NCI-H510A treated with DMSO at 0.1 percent for 48 hours (cell line): ENCODE measurements around the gene BBS9.

Experiments used
- DNase-seq: peaks from one replicate; lab custom pipeline; 2025; lab: John Stamatoyannopoulos, UW

Gene BBS9

GRCh38 chr7:33649476-33650441, 520.4 kb downstream of the BBS9 start:
- no peak for DNase-seq

- DNase-seq: no peak
Measured at GRCh38 chr7:33650828-33651227, 521.5 kb downstream of the BBS9 start.

- peak; percentile 32 for DNase-seq
Measured at GRCh38 chr7:33651998-33652515, 522.7 kb downstream of the BBS9 start.

- no peak for DNase-seq
Measured at GRCh38 chr7:33654676-33655075, 525.3 kb downstream of the BBS9 start.
